ENCODE data around the gene PRICKLE2.

PRICKLE2 gene

DNA sequence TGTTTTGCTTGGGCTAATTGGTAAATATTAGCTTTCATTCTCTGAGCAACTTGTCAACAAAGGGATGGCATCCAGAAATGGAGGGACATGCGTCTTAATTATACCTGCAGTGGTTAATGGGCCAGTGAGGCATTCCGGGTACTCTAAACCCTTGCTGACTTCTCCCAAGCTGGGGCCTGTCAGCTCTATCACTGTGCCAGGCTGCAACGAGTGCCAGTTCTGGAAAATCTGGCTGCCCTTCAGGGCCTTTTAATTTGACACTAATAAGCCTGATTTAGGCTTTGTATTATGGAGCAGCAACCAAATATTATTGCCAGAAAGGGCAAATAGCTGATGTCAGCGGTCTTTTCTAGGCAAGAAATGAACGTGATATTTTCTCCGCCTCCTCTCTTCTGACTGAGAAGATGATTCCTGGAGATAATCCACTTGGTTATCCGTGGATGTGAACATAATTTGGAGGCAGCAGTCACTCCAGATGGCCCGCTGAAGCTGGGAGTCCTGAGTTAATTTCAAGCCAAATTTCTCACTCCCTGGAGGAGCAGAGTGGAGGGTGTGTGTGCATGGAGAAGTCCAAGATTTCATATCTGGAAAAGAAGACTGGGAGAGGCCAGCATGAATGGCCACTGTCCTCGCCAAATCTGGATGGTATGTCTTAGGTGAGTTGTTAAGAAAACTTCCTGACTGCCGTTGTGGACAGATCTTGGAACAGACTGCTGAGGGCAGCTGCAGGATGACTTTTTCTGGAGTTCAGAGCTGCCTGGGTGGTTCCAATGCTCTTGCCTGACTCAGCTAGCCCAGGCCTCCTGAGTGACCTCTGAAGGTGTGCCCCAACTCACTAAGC is 157.5 kb downstream of the PRICKLE2 start:
- DNase-seq, result no peak

DNA sequence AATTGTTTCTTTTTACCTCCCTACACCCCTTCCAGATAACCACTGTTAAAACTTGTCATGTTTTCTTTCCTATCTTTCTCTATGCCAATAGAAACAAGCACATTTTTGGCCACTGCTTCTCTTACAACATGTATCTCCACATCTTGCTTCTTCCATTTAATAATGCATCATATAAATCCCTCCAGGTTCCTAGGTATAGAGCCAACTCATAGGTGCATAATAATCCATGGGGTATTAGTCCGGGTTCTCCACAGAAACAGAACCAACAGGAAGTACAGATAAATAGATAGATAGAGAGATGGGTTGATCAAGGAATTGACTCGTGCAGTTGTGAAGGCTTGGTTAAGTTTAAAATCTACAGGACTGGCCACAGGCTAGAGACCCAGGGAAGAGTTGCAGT is 160.5 kb downstream of the PRICKLE2 start:
- no peak for DNase-seq

DNA sequence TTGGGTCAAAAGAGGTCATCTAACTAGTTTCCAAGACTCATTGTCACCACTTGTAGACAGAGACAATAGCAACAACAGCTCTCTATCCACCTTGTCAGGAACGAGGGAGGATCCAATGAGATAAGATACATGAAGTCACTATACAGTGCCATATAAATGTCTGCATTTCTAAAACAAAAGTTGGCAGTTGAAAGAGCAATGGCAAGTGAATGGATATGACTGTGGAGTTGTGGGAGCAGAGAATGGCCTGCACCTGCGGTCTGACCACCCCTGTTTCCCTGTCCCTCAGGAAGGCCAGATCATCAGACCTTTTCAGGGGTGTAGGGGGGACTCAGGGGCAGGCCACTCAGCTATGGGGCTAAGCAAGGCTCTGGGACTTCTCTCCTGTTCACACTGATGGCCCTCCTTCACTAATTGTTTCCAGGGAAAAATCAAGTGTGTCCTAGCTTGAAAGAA is 161.3 kb downstream of the PRICKLE2 start:
- DNase-seq, result no peak

DNA sequence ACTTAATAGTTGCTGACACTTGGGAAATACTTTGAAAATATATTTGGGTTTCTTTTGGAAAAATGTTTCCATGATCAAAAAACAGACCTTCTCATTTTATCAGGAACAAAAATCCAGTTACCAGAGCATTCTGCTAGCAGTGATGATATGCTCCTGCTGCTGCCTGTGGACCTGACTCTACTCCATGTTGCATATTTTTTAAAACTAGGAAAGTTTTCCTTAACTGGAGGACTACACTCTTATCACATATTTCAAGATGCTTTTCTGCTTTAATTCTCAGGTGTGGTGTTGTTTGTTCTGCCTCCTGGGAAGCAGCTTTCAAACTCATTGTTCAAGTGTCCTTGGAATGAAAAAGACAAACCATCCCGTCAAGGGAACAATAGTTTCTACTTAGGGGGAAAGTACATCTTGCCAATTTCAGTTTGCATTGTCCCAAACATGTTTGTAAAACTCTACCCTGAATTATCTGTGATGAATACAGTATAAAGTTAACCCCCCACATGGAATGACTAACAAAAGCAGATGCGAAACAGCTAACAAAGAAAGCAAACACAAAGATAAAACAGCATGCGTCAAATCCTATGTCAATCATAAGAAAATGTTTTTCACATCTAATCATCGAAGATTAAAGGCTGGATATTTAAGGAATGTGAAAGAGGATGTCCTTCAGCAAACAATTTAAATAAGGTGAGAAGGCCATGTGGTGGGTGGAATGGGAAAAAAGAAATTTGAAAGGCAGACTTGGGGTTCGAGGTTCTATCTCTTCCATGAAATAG is 161.9 kb downstream of the PRICKLE2 start:
- no peak for DNase-seq

DNA sequence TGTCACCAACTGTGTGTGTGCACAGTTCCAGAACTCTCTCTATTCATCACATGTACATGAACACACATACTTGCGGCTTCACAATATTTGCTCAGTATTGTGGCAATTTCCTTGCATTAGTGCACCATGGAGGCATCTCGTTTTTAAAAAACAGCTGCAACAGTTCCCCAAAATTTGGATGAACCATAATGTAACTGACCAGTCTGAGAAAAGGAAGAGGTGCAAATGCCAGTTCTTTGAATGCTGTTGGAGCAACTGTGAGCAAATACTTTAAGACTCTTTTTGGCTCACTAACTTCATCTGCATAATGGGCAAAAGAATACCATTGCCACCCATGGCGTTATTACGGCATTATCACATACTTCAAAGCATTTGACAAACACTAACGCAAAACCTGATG is 163.6 kb downstream of the PRICKLE2 start:
- DNase-seq, result no peak

DNA sequence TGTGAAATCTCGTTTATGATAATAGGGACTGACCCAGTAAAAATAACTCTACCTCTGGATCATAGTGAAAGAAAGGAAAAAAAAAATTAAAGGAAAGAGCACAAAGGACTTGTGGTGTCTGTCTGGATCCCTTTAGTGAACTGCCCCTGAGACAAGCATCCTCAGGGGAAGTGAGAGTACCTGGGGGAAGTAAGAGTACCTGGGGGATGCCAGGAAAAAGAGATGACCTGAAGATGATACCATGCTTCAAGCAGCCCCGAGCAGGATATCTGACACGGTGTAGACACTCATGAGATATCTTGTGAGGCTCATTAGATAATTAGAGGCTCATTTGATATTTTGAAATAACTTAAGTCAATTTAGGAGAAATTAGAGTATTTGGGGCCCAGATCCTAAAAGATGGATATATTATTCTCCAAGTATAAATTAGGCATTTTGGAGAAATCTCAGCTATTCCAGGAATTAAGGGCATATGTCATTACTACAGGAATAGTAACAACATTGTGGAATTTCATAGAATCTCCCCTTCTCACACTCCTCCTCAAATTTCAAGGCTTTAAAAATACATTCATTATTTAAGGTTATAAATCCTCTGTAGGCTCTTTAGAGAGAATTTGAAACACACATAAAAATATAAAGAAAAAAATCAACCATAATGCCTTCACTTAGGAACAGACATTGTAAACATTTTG is 165.6 kb downstream of the PRICKLE2 start:
- no peak for DNase-seq

DNA sequence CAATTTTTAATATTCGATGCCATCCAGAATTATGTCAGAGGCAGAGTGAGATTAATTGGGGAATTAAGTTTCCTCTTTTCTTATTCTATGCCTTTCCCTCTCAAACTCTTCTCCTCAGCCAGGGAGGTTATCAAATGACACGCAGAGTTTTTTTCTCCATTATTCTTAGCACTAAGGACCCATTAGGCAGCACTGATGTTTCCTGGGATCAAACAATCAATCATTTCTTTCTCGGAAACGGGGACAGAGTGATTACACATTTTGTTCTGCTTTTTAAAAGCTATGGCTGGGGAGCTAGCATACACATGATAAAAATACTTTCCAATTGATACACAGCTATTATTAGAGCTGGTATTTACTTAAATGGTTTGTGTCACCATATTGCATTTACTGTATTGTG is 166.7 kb downstream of the PRICKLE2 start:
- no peak for DNase-seq

DNA sequence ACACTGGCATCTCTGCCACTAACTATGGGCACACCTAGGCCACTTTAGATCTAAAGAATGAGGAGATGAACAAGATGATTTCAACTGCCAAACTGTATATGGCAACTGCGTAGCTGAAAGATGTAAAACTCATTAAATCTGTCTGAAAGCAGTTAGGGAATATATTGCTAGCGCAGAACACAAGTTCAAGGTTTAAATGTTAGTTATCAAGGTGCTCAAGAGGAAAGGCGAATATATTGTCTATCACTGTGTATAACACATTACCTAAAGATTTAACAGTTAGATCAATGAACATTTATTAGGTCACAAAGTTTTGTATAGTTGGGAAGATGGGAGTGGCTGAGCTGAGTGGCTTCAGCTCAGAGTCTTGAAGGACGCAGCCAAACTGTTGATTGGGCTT is 168.0 kb downstream of the PRICKLE2 start:
- DNase-seq, result no peak

DNA sequence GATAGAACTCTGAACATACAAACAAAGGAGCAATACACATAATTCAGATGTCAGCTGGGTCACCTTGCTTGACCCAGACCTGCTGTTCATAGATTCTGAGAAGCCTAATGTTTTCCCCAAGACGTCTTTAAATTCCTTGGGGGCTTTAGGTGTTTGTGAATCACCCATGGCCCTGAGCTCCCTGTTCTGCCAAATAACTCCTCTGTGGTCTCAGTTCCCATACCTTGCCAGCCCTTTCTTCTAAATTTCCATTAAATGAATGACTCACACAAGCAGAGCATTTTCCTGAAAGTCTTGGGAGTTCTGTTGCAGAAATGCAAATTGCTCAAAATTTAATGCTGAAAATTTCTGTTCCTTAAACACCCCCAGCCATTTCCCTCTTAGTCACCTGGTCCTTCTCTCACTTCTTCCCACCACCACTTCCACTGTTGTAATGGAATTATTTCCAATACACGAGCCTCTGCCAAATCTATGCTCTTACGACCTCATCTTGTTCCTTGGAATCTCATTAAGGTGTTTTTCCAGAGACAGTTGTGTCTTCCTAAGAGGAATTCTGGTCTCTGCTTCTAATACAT is 168.6 kb downstream of the PRICKLE2 start:
- no peak for DNase-seq

DNA sequence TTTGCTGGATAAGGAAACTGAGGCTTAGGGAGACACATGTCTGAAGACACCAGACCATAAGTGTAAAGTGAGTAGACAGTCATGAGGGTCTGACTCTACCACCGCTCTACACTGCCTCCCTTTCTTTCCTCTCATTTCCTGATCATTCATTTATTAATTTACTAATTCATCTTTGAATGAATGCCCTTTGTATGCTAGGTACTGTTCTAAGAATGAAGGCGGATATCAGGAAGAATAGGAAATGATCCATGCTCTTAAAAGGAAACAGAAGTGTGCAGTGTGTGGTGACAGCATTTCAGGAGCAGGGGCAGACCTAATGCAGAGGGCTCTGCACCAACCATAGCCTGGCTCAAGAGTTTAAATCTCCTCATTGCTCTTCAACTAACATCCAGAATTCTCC is 170.2 kb downstream of the PRICKLE2 start:
- no peak for DNase-seq

DNA sequence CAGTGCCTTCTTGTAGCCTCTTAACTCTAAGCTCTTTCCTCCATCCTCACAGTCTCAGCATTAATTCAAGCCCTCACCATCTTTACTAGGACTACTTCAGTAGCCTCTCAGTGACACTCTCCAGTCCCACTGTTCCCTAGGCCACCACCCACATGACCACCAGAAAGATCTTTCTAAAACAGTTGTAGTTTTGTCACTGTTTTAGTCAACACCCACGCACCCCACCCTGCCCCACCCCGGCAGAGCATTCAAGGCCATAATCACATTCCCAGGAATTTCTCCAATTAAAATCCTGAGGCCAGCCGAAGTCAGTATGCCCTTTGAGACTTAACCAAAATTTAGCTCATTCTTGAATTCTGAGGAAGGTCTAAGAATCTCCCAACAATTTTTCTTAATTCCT is 170.8 kb downstream of the PRICKLE2 start:
- DNase-seq, result no peak

DNA sequence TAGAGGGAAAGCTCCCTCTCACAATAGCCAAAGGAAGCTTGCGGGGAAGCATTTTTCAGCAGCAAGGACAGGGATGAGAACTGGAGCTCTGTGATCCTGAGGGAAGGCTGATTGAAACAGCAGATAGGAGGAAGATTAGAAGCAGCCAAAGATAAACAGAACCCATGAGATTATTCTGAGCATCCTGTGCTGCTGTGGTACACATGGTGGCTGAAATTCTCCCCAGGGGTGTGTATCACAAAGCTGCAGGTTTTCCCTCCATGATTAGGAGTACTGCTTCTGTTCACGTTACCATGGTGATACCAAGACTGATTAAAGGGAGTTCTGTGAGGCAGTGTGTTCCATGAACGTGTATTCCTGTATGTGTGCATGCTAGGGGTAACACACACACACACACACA is 171.7 kb downstream of the PRICKLE2 start:
- DNase-seq, result no peak

DNA sequence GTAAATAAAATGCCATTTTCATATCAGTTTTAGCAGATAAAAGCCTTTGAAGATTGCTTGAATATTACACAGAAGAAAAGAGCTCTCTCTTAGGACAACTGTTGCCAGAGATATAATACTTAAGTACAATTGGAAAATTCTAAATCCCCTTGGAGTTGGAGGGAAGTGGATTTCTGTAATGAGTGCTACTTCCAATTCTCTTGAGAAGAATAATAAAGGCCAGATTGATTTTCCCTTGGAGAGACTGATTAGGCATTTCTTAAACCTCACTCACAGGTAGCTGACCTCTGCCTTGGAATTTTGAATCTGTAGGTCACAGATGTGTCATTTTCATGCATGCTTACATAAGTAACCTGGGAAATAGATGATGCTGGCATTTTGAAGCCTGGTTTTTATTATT is 172.1 kb downstream of the PRICKLE2 start:
- no peak for DNase-seq

DNA sequence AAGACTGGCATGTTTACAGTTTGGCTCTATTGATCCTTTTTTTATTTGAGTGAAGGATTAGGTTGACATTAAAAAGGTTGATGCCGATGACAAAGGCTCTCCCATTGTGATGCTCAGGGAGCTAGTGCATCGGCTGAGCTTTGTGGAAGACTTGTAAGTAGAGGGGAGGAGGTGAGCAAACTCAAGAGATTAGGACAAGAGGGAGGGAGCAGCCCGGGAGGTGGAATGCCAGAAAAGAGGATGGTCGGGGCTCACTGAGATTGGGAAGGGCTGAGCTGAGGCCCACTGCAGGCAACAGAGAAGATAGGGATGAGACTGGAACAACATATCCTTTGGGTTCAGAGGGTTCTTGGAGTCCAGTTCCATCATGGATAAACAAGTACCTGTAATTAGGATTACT is 175.4 kb downstream of the PRICKLE2 start:
- DNase-seq, result no peak

DNA sequence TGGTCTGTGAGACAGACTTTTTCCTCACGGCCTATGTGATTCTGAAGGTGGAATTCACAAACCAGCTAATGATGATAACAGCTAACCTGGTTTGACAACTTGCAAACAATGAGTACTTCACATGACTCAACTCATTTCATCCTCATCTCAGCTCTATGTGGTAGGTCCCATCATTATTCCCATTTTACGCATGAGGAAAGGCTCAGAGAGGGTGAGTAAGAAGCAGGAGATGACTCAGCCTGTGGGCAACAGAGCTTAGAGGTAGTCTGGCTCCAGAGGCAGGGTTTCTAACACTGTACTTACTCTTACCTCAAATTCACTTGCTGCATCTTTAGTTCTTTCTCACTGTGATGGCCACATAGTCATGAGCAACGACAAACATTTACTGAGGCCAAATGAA is 176.1 kb downstream of the PRICKLE2 start:
- no peak for DNase-seq

DNA sequence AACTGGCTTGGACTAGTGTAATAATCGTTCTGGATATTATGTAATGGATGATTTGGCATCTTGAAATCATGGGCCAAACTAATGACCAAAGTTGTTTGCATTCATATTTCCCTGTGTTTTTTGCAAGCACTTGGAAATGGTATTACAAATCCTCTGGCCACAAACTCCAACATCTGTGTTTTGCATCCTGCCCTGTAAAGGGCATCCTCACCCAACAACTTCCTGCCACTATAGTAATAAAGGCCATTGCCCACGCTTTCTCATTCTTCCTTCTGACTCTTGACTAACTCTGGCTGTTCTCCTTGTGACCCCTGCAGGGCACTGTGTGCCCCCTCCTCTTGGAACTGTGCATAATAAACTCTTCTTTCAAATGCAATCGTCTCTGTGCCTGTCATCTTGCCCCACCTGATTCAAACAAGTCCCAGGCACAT is 176.6 kb downstream of the PRICKLE2 start:
- DNase-seq, result no peak

DNA sequence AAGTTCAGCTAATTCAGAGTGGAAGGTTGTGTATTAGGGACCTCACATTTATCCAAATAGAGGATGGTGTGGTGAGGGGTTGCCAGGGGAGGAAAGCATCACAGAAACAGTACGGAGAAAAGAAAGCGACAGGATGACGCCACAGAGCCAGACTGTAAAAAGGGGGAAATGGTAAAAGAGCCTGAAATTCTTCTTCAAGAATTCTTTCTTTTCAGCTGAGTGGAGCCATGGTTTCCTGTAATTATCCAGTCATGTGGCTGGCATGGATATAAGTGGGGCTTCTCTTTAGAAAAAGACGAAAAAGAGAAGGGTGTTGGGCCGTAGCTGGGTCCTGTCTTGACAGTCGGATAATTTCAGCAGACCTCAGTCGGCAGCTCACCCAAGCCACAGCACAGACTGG is 177.5 kb downstream of the PRICKLE2 start:
- DNase-seq, result no peak

DNA sequence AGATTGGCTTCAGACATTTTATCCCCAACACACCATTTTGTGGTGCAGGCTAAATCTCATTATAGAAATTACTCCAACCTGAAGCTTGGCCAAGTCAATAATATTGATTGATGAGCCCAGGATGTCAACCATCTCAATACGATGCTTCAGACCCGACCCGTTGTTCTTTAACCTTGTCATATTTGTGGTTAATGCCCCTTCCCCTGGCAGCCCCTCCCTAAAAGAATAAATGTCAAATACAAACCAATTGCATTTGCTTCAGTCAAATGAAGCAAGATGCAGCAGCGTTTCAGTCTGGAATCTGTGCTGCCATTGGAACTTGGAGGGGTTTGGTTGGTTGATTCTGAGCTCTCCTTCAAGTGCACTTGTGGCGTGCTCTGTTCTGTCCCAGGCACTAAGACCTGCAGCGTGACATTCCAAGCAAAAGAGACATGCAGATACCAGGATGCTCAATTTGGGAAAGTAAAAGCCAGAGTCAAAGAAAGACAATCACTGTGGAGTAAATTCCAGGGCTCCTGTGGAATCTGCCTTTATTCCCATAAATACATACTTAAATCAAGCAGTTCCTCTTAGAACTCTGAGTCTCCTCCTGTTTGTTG is 178.2 kb downstream of the PRICKLE2 start:
- DNase-seq, result no peak

DNA sequence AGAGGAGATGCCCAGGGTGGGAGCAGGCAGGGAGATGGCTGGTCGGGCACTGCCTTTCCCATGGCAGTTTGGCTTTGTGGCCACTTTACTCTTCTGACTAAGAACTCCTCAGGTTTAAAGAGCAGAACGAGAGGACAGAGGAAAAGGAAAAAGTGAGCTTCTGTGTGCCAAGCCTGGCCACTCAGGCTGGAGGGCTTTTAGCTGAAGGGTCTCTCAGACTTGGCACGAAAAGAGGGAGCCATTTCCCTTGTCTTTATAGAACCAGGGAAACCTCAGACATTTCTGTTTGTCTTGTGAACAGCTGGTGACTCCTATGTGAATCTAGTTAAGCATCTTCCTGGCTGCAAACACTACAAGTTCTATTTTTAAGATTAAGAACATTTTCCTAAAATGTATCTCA is 178.7 kb downstream of the PRICKLE2 start:
- no peak for DNase-seq

DNA sequence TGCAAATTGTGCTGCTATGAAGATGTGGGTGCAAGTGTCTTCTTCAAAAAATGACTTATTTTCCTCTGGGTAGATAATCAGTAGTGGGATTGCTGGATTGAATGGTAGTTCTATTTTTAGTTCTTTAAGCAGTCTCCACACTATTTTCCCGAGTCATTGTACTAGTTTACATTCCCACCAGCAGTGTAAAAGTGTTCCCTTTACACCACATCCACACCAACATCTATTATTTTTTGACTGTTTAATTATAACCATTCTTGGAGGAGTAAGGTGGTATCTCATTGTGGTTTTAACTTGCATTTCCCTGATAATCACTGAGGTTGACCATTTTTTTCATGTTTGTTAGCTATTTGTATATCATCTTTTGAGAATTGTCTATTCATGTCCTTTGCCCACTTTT is 182.3 kb downstream of the PRICKLE2 start:
- no peak for DNase-seq
